Stomach smooth muscle (tissue), 2 donors: ENCODE measurements around the gene BCAS1.
"Not testable (repeated sequence)": the region's sequence is repeated elsewhere in the genome, so short reads cannot be mapped to it uniquely, and the experiment has no call there.

Source experiments
- H3K27ac ChIP-seq: one replicate; pipeline ENCODE4 v1.7.0; 2013; ENCODE audit warnings: mild to moderate bottlenecking, low read length, inconsistent platforms
- H3K27me3 ChIP-seq, 2 donors: one replicate each; pipeline ENCODE4 v1.7.0; 2013; ENCODE audit warnings: low read length in 2 of 2; ENCODE audit not compliant: insufficient read depth in 2 of 2, control insufficient read depth in 1 of 2
- H3K36me3 ChIP-seq, 2 donors: one replicate each; pipeline ENCODE4 v1.7.0; 2013; ENCODE audit warnings: low read length in 2 of 2; ENCODE audit not compliant: control insufficient read depth in 2 of 2, insufficient read depth in 2 of 2
- H3K4me1 ChIP-seq: one replicate; pipeline ENCODE4 v1.7.0; 2013; ENCODE audit warnings: low read length; ENCODE audit not compliant: control insufficient read depth, insufficient read depth
- H3K4me3 ChIP-seq, 2 donors: one replicate each; pipeline ENCODE4 v1.7.0; 2013; ENCODE audit warnings: low read length in 2 of 2
- H3K9ac ChIP-seq, 2 donors: one replicate each; pipeline ENCODE4 v1.7.0; 2013; ENCODE audit warnings: low read length in 2 of 2, mild to moderate bottlenecking in 1 of 2
- H3K9me3 ChIP-seq, 2 donors: one replicate each; pipeline ENCODE4 v1.7.0; 2013; ENCODE audit warnings: low read length in 2 of 2; ENCODE audit not compliant: control insufficient read depth in 2 of 2
- donor health status: healthy.
- donor health status: Pancreatic carcinoma.

The BCAS1 gene

DNA sequence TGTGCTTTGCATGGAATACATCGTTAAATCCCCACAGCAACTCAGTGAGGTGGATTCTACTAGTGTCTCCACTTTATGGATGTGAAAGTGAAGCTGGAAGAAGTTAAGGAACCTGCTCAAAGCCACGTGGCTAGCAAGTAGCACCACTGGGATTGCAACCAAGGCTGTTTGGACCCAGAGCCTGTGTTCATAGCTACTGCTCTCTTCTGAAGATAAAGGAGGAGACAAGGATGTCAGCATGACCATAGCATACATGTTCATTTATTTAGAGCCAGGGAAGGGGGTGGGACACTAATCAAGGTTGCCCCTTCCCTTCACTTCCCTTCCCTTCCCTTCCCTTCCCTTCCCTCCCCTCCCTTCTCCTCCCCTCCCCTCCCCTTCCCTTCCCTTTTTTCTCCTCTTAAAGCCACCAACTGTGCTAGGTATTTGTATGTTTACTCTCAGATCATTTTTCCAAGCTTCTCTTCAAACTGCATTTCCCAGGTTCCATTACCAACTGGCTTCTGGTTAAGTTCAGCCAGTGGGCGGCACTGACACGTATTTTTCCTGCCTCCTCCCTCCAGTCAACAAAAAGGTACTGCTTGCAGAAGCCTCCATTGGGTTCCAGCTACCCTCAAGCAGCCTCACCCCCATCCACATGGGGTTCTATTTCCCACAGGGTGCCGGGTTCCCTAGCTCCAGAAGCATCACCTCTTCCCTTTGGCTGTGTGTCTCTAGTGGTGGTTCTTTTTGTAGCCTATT, 134.9 kb downstream of the BCAS1 start:
- no peaks in the 10 kb centered on the region for H3K9me3 ChIP-seq
- H3K27ac ChIP-seq = no peak overlapping the region
- no peak overlapping the region for H3K4me3 ChIP-seq
- no peak overlapping the region for H3K9ac ChIP-seq
- H3K4me1 ChIP-seq = peaks cover 8% of the 10 kb centered on the region
- no peaks in the 10 kb centered on the region for H3K27me3 ChIP-seq
- H3K36me3 ChIP-seq = no peaks in the 10 kb centered on the region

DNA sequence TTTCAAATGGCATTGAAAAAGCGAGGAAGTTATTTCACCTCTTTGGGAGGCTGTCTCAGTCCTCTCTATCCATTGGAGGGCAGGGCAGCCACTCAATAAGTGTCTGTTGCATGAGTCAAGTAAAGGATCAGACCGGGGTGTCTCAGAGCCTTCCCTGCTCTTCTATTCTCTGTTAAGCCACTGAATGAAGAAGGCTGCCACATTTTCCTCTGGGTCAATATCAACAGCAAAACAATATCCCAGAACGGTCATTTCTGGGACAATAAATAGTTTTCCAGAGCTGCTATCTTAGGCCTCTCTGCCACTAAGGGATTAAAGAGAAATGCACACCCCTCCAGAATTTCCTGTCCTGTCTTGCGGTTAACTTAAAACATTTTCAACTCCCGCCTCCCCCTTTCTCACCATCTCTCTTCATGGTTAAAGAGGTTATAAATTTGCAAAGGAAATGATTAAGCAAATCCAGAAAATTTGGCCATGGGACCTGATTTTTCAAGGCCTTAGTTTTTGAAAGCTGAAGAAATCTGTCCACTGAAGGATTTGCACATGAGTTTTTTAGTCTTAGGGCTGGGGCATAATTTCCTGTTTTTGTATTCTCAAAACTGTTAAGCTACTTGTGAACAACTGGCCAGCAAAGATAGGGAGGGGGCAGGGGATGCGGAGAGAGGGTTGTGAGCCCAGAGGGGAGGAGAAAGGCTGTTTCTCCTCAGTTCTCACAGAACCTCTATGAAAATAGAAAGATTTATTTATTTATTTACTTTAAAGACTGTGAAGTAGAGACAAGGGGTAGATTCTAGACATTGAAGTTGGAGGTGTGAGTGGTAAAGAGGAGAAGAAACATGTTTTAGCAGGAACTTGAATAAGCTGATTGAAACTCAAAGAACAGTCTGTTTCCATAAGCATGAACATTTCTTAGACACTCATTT, 135.7 kb downstream of the BCAS1 start:
- peaks cover 8% of the 10 kb centered on the region for H3K4me1 ChIP-seq
- H3K9ac ChIP-seq = no peak overlapping the region
- H3K36me3 ChIP-seq = no peaks in the 10 kb centered on the region
- H3K27me3 ChIP-seq = no peaks in the 10 kb centered on the region
- no peak overlapping the region for H3K4me3 ChIP-seq
- H3K27ac ChIP-seq = peak overlapping the region; percentile 38
- no peaks in the 10 kb centered on the region for H3K9me3 ChIP-seq

DNA sequence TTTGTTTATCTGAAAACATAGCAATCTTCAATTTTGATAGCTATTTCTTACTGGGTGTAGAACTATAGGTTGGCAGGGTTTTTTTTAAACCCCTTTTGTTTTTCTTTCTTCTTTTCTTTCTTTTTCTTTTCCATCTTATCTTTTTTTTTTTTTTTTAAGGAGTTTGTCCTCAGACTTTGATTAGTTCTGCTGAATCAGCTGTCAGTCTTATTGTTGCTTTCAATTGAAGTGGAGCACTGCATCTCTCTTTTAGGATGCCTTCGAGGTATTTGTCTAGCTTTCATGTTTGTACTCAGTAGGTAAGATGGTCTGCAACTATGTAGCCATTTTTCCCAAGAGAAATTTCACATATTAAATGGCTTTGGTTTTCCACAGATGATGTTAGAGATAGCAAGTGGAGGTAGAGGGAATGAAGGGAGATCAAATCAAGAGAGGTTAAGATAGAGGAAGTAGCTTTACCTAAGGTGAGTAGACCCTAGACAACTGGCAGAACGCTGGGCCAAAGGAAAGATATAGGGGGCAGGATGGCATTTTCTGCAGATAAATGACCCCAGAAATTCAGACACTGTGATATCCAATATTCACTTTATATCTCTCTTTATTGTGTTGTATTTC, 137.1 kb downstream of the BCAS1 start:
- no peaks in the 10 kb centered on the region for H3K27me3 ChIP-seq
- no peak overlapping the region for H3K9ac ChIP-seq
- H3K9me3 ChIP-seq = no peaks in the 10 kb centered on the region
- no peaks in the 10 kb centered on the region for H3K36me3 ChIP-seq
- H3K4me1 ChIP-seq = no peaks in the 10 kb centered on the region
- no peak overlapping the region for H3K27ac ChIP-seq
- H3K4me3 ChIP-seq = no peak overlapping the region

DNA sequence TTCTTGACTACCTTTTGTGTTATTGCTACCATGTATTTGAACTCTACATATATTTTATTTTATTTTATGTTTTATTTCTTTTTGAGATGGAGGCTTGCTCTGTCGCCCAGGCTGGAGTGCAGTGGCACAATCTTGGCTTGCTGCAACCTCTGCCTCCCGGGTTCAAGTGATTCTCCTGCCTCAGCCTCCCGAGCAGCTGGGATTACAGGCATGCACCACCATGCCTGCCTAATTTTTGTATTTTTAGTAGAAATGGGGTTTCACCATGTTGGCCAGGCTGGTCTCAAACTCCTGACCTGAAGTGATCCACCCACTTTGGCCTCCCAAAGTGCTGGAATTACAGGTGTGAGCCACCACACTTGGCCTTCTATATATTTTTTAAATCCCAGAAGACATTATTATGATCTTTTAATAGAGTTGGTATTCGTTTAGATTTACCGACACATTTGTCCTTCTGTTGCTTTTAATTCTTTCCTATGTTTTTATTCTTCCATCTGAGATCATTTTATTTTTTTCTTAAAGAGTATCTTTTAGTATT, 137.7 kb downstream of the BCAS1 start:
- not testable (repeated sequence) for H3K9ac ChIP-seq, H3K27me3 ChIP-seq, H3K27ac ChIP-seq, H3K4me1 ChIP-seq, H3K9me3 ChIP-seq, H3K36me3 ChIP-seq, H3K4me3 ChIP-seq

DNA sequence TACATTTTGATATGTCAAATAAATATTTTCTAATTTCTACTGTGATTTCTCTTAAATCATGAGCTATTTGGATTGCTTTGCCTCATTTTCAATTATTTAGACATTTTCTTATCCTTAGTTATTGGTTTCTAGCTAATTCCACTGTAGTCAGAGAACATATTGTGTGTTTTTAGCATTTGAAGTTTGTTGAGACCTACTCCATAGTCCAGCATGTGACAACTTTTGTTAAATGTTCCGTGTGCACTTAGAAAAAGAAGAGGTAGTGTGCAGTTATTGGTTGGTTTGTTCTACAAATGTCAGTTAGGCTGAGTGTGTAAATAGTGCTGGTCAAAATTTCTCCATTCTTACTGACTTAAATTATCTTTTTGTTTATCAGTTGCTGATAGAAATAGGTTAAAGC, 138.8 kb downstream of the BCAS1 start:
- H3K9ac ChIP-seq = no peak overlapping the region
- no peak overlapping the region for H3K4me3 ChIP-seq
- H3K27ac ChIP-seq = no peak overlapping the region
- H3K9me3 ChIP-seq = no peaks in the 10 kb centered on the region
- H3K4me1 ChIP-seq = no peaks in the 10 kb centered on the region
- H3K36me3 ChIP-seq = no peaks in the 10 kb centered on the region
- H3K27me3 ChIP-seq = no peaks in the 10 kb centered on the region

DNA sequence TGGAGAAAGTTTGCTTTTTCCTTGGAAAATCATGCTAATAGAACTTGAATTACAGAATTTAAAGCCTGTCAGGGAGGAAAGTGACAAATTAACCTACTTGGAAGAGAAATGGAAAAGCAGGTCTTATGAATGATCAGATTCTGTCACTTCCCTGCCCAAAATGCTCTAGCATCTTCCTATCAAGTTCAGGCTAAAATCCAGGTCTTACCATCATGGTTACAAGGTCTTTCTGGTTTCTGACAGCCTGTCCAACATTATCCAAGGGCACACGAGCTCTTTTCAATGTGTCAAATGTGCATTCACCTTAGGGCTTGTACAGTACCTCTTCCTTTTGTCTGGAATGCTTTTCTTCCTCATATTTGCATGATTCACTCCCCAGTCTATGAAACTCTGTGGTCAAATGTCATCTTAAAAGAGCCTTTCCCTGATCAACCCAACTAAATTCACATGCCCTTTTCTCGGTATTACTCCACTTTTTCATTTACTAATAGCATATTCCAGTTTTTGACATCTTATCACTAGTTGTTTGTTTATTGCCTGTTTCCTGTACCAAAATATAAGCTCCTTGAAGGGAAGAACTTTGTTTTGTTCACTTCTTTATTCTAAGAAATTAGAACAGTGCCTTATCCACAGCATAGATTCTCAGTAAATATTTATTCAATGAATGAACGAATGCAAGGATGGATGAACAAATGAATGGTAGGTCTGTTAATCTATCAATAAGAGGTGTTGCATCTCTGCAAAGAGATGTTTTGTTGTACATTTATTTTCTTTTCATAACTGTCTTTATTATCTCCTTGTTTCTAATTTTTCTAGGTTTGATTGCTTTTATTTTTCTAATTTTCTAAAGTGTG, 139.5 kb downstream of the BCAS1 start:
- Histone ChIP-seq H3K9me3 (no peaks in the 10 kb centered on the region), H3K27me3 (no peaks in the 10 kb centered on the region), H3K4me1 (no peaks in the 10 kb centered on the region), H3K36me3 (no peaks in the 10 kb centered on the region), H3K4me3 (no peak overlapping the region), H3K9ac (no peak overlapping the region), H3K27ac (no peak overlapping the region)

DNA sequence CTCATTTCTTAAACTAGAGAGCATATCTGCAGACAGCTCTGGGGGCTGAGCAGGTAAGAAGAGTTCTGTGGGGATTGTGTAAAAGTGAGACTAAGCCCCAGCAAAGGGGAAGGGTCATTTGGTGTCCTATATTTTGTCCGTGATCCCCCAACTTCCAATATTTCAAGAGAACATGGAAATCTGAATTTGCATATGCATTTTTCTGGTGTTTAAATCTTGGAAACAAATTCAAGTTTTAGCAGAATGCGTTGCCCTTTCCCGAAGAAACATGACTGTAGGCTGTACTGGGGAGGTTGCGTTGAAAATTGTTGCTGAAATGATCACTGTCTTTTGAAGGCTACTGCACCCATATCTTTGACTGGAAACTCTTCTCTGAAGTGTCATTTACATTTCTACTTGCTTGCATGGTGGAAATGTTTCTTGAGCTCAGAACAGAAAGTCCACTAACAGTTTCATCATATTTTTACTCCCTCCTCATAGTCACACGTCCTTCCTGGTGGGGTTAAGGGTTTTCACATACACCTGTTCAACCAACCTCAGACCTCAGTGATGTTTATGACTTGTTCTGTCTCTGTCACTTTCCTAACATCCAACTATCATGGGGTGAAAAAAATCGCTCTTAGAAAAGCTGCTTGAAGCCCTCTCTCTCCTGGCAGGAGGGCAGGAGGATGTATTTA, 140.3 kb downstream of the BCAS1 start:
- Histone ChIP-seq H3K36me3 (no peaks in the 10 kb centered on the region), H3K9me3 (no peaks in the 10 kb centered on the region), H3K27me3 (no peaks in the 10 kb centered on the region), H3K9ac (no peak overlapping the region), H3K4me3 (no peak overlapping the region), H3K27ac (no peak overlapping the region), H3K4me1 (no peaks in the 10 kb centered on the region)

DNA sequence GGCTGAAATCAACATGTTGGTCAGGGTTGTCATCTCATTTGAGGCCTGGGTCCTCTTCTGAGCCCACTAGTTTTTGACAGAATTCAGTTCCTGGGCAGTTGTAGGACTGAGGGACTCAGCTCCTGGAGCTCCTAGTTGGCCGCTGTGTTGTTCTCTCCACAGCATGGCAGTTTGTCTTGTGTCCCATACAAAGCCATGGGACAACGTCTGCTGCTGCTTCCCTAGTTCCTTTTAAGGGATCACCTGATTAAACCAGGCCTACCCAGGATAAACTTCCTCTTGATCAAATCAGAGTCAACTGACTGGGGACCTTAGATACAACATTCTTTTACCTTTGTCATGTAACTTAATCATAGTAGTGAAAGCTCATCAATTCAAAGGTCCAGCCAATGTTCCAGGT, 141.0 kb downstream of the BCAS1 start:
- Histone ChIP-seq H3K9me3 (no peaks in the 10 kb centered on the region), H3K27ac (no peak overlapping the region), H3K27me3 (no peaks in the 10 kb centered on the region), H3K4me3 (no peak overlapping the region), H3K36me3 (no peaks in the 10 kb centered on the region), H3K4me1 (no peaks in the 10 kb centered on the region), H3K9ac (no peak overlapping the region)

DNA sequence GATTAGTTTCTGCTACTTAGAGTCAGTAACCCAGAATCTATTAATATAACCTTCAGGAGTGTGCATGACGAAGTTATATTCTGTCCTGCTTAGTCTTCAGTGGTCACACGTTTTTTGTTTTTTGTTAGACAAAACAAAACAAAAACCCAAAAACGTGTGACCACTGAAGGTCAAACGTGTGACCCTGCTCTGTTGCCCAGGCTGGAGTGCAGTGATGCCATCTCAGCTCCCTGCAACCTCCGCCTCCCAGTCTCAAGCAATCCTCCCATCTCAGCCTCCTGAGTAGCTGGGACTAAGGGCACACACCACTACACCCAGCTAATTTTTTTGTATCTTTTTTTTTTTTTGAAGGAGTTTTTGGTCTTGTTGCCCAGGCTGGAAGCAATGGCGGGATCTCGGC, 142.4 kb downstream of the BCAS1 start:
- H3K9me3 ChIP-seq = no peaks in the 10 kb centered on the region
- H3K27me3 ChIP-seq = no peaks in the 10 kb centered on the region
- H3K4me3 ChIP-seq = no peak overlapping the region
- H3K4me1 ChIP-seq = no peaks in the 10 kb centered on the region
- no peaks in the 10 kb centered on the region for H3K36me3 ChIP-seq
- no peak overlapping the region for H3K27ac ChIP-seq
- no peak overlapping the region for H3K9ac ChIP-seq
